ENCODE results near the gene CTBP1.

The CTBP1 gene

GRCh38 chr4:1283711-1284110 lies 34.8 kb upstream of the CTBP1 start:
- no peak for DNase-seq (ENCODE audit: low read depth in 2 of 2)

GRCh38 chr4:1279253-1279652 lies 30.3 kb upstream of the CTBP1 start:
- no peak for DNase-seq (ENCODE audit: low read depth in 2 of 2)

- no peak for DNase-seq (ENCODE audit: low read depth in 2 of 2)
Observed at GRCh38 chr4:1277667-1278665, 29.0 kb upstream of the CTBP1 start.

- DNase-seq (ENCODE audit: low read depth in 2 of 2), result no peak
Observed at GRCh38 chr4:1276984-1277383, 28.1 kb upstream of the CTBP1 start.

GRCh38 chr4:1274871-1275270 lies 25.9 kb upstream of the CTBP1 start:
- no peak for DNase-seq (ENCODE audit: low read depth in 2 of 2)

GRCh38 chr4:1271686-1272085 lies 22.8 kb upstream of the CTBP1 start:
- no peak for DNase-seq (ENCODE audit: low read depth in 2 of 2)

- DNase-seq (ENCODE audit: low read depth in 2 of 2), result no peak
Observed at GRCh38 chr4:1269209-1269608, 20.3 kb upstream of the CTBP1 start.

GRCh38 chr4:1266881-1267763 lies 18.2 kb upstream of the CTBP1 start:
- DNase-seq (ENCODE audit: low read depth in 2 of 2), result no peak

- no peak for DNase-seq (ENCODE audit: low read depth in 2 of 2)
Observed at GRCh38 chr4:1265351-1265750, 16.4 kb upstream of the CTBP1 start.

- DNase-seq (ENCODE audit: low read depth in 2 of 2), result no peak
Observed at GRCh38 chr4:1264942-1265341, 16.0 kb upstream of the CTBP1 start.

GRCh38 chr4:1261107-1261928 lies 12.4 kb upstream of the CTBP1 start:
- no peak for DNase-seq (ENCODE audit: low read depth in 2 of 2)

- no peak for DNase-seq (ENCODE audit: low read depth in 2 of 2)
Observed at GRCh38 chr4:1260418-1261106, 11.6 kb upstream of the CTBP1 start.

GRCh38 chr4:1259966-1260365 lies 11.0 kb upstream of the CTBP1 start:
- no peak for DNase-seq (ENCODE audit: low read depth in 2 of 2)

- no peak for DNase-seq (ENCODE audit: low read depth in 2 of 2)
Observed at GRCh38 chr4:1258457-1258856, 9.5 kb upstream of the CTBP1 start.

- DNase-seq (ENCODE audit: low read depth in 2 of 2), result no peak
Observed at GRCh38 chr4:1255699-1256098, 6.8 kb upstream of the CTBP1 start.

GRCh38 chr4:1255151-1255550 lies 6.2 kb upstream of the CTBP1 start:
- no peak for DNase-seq (ENCODE audit: low read depth in 2 of 2)

- no peak for DNase-seq (ENCODE audit: low read depth in 2 of 2)
Observed at GRCh38 chr4:1253831-1254230, 4.9 kb upstream of the CTBP1 start.

- no peak for DNase-seq (ENCODE audit: low read depth in 2 of 2)
Observed at GRCh38 chr4:1252928-1253492, 4.1 kb upstream of the CTBP1 start.

- no peak for DNase-seq (ENCODE audit: low read depth in 2 of 2)
Observed at GRCh38 chr4:1251773-1252066, 2.8 kb upstream of the CTBP1 start.

GRCh38 chr4:1250921-1251772 lies 2.2 kb upstream of the CTBP1 start:
- DNase-seq (ENCODE audit: low read depth in 2 of 2), result no peak

Measured in activated CD8-positive, alpha-beta memory T cell treated with anti-CD3 and anti-CD28 coated beads for 4 hours (primary cell).